GM12878 (cell line): ENCODE data around the gene PSMD11. TPM values are rescaled to one million over a fixed set of nuclear protein-coding genes. Genes with fewer than 3 reads are reported as not detected.

Experiments
- ATAC-seq: fragments of 200-7000 bp; cut with Tn5 transposase; 3 replicates; pipeline ENCODE4 v1.9.1; 2020; ENCODE audit warnings: mild to moderate bottlenecking, moderate library complexity
- BruUV-seq: library from RNA; stranded (reverse); fragments of 400-500 nt; replicated peaks from 2 replicates; lab custom pipeline; 2021; lab: Mats Ljungman, UMichigan
- CTCF ChIA-PET: fragments of 300-600 bp; sonication (Branson Sonifier 250); formaldehyde crosslinking; extraction: SDS; loops from one replicate; lab custom pipeline; 2021; ENCODE audit warnings: inconsistent platforms; lab: Yijun Ruan, JAX
- POLR2A ChIA-PET: fragments of 350-600 bp; formaldehyde crosslinking; extraction: SDS; loops from one replicate; lab custom pipeline; 2021; ENCODE audit warnings: inconsistent platforms; lab: Charles Lee
- RAD21 ChIA-PET: fragments of 300-600 bp; sonication (Branson Sonifier 250); formaldehyde crosslinking; loops from one replicate; lab custom pipeline; 2023; ENCODE audit warnings: antibody characterized with exemption; ENCODE audit not compliant: unreplicated experiment; lab: Charles Lee
- SMC1A ChIA-PET: fragments of 300-600 bp; sonication (Branson Sonifier 250); formaldehyde crosslinking; loops from one replicate; lab custom pipeline; 2023; ENCODE audit not compliant: unreplicated experiment, uncharacterized antibody; lab: Charles Lee
- DNase-seq: peaks from one replicate; pipeline ENCODE4 v3.0.0-alpha.2; 2011; ENCODE audit warnings: low read depth, low spot score
- FAIRE-seq: peaks from 3 replicates; lab custom pipeline; 2011; peaks lifted over from hg19 to GRCh38; lab: Jason Lieb, UNC
- H2AFZ ChIP-seq: 2 replicates; pipeline ENCODE4 v1.6.0; 2011; ENCODE audit warnings: low read depth, low read length, control low read depth; ENCODE audit not compliant: control insufficient read depth
- H3K27ac ChIP-seq: 2 replicates; pipeline ENCODE4 v1.5.1; 2011; ENCODE audit warnings: control low read depth; ENCODE audit not compliant: control insufficient read depth, insufficient read depth
- H3K27me3 ChIP-seq, 2 experiments: replicated peaks in 1 of 2; 2 replicates each; pipeline versions ENCODE4 v1.6.0 to v1.6.1; 2011; ENCODE audit warnings: low read length in 1 of 2; ENCODE audit not compliant: control insufficient read depth in 2 of 2, insufficient read depth in 2 of 2
- H3K36me3 ChIP-seq, 2 experiments: 2 replicates each; pipeline ENCODE4 v1.5.1; 2011; ENCODE audit warnings: low read length in 1 of 2; ENCODE audit not compliant: control insufficient read depth in 2 of 2, insufficient read depth in 2 of 2
- H3K4me1 ChIP-seq: 2 replicates; pipeline ENCODE4 v1.6.1; 2011; ENCODE audit warnings: mild to moderate bottlenecking, low read length, moderate library complexity, mixed read lengths; ENCODE audit not compliant: control insufficient read depth, insufficient read depth
- H3K4me2 ChIP-seq: 2 replicates; pipeline ENCODE4 v1.6.0; 2011; ENCODE audit warnings: control low read depth; ENCODE audit not compliant: control insufficient read depth, insufficient read depth
- H3K4me3 ChIP-seq: fragments of 200-600 bp; sonication (generic); 2 replicates; pipeline ENCODE4 v1.5.1; 2016
- H3K79me2 ChIP-seq: 2 replicates; pipeline ENCODE4 v1.6.0; 2011; ENCODE audit warnings: low read length; ENCODE audit not compliant: control insufficient read depth, insufficient read depth
- H3K9ac ChIP-seq: 2 replicates; pipeline ENCODE4 v1.8.0; 2011; ENCODE audit warnings: low read length, control low read depth, mixed read lengths; ENCODE audit not compliant: control insufficient read depth, insufficient read depth
- H3K9me3 ChIP-seq: replicated peaks from 3 replicates; pipeline ENCODE4 v1.5.1; 2011; ENCODE audit warnings: mild to moderate bottlenecking, low read length; ENCODE audit not compliant: control insufficient read depth, insufficient read depth
- H4K20me1 ChIP-seq: 2 replicates; pipeline ENCODE4 v1.6.0; 2011; ENCODE audit not compliant: control insufficient read depth, insufficient read depth
- BACH1 ChIP-seq: fragments of 450-650 bp; IDR thresholded peaks from 2 replicates; pipeline ENCODE4 v1.6.1; 2017; ENCODE audit warnings: mild to moderate bottlenecking, borderline replicate concordance
- BCLAF1 ChIP-seq: fragments of 450-650 bp; IDR thresholded peaks from 2 replicates; pipeline ENCODE4 v1.6.1; 2017; ENCODE audit warnings: antibody characterized with exemption, mild to moderate bottlenecking, moderate library complexity
- CHD4 ChIP-seq: fragments of 200-600 bp; sonication (generic); IDR thresholded peaks from 2 replicates; pipeline ENCODE4 v1.6.1; 2016; ENCODE audit warnings: mild to moderate bottlenecking
- CTCF ChIP-seq, 3 experiments: IDR thresholded peaks in 2 of 3; conservative IDR thresholded peaks in 1 of 3; 2 replicates each; pipeline ENCODE4 v1.5.1; 2011; ENCODE audit warnings: low read depth in 3 of 3, low read length in 3 of 3, mild to moderate bottlenecking in 3 of 3, control low read depth in 2 of 3, moderate library complexity in 2 of 3, inconsistent platforms in 1 of 3, mixed read lengths in 1 of 3; ENCODE audit not compliant: control insufficient read depth in 2 of 3, insufficient read depth in 1 of 3; ENCODE audit errors: extremely low read depth in 1 of 3
- EGR1 ChIP-seq, 2 experiments: IDR thresholded peaks; 1 replicate in 1 of 2; 2 replicates in 1 of 2; pipeline ENCODE4 v1.6.1; 2011 to 2012; ENCODE audit warnings: low read depth in 2 of 2, low read length in 2 of 2, borderline replicate concordance in 1 of 2, mild to moderate bottlenecking in 1 of 2, moderate library complexity in 1 of 2
- MYB ChIP-seq: fragments of 150-350 bp; IDR thresholded peaks from 2 replicates; pipeline ENCODE4 v1.6.1; 2014; ENCODE audit warnings: mild to moderate bottlenecking, low read depth, low read length, borderline replicate concordance
- MYC ChIP-seq: IDR thresholded peaks from 2 replicates; pipeline ENCODE4 v1.6.1; 2011; ENCODE audit warnings: mild to moderate bottlenecking, low read length, moderate library complexity, inconsistent platforms; ENCODE audit not compliant: insufficient read depth, insufficient replicate concordance, insufficient read length, severe bottlenecking
- NFYB ChIP-seq: IDR thresholded peaks from 2 replicates; pipeline ENCODE4 v1.6.1; 2011; ENCODE audit warnings: low read depth, mild to moderate bottlenecking, low read length, improper control_type of control experiment, moderate library complexity; ENCODE audit not compliant: insufficient read depth
- NR2C1 ChIP-seq: fragments of 450-650 bp; IDR thresholded peaks from 2 replicates; pipeline ENCODE4 v1.6.1; 2017; ENCODE audit warnings: antibody characterized with exemption, mild to moderate bottlenecking, moderate library complexity
- POLR2AphosphoS2 ChIP-seq: IDR thresholded peaks from 2 replicates; pipeline ENCODE4 v1.6.1; 2011; ENCODE audit warnings: low read depth, mild to moderate bottlenecking, low read length, improper control_type of control experiment, moderate library complexity
- RAD21 ChIP-seq: IDR thresholded peaks from 2 replicates; pipeline ENCODE4 v1.6.1; 2011; ENCODE audit warnings: mild to moderate bottlenecking, low read depth, low read length, moderate library complexity; ENCODE audit not compliant: insufficient read depth
- RCOR1 ChIP-seq: conservative IDR thresholded peaks from 2 replicates; pipeline ENCODE4 v1.6.1; 2012; ENCODE audit warnings: low read depth, low read length, improper control_type of control experiment
- STAT3 ChIP-seq: IDR thresholded peaks from 2 replicates; pipeline ENCODE4 v1.6.1; 2011; ENCODE audit warnings: low read depth, low read length, improper control_type of control experiment
- ZBTB11 ChIP-seq: fragments of 450-650 bp; formaldehyde crosslinking; IDR thresholded peaks from 2 replicates; pipeline ENCODE4 v1.5.0; 2022; ENCODE audit warnings: mild to moderate bottlenecking, missing genetic modification characterization
- ZZZ3 ChIP-seq: IDR thresholded peaks from 2 replicates; pipeline ENCODE4 v1.6.1; 2011; ENCODE audit warnings: low read depth; ENCODE audit not compliant: control insufficient read depth, insufficient read length
- in situ Hi-C: fragments of 300-500 bp; cut with MboI; formaldehyde crosslinking; loops from 9 replicates; pipeline ENCODE4 v1.14.3; 2018; ENCODE audit warnings: mixed read lengths
- intact Hi-C: fragments of 100-400 bp; cut with micrococcal nuclease; formaldehyde crosslinking; loops from one replicate; pipeline ENCODE4 v1.14.2; 2022; ENCODE audit not compliant: unreplicated experiment
- polyA plus RNA-seq, 11 experiments: library from polyadenylated mRNA; depleted of rRNA in 4 of 11; unstranded in 6 of 11; stranded (reverse) in 5 of 11; fragments of >200 nt; fragmentation: Nextera tagmentation in 4 of 11; fragmentation: Illumina TruSeq in 1 of 11; extraction: Ambion mirVana in 4 of 11; extraction: Trizol in 1 of 11; gene quantifications; 1 replicate in 1 of 11; 2 replicates in 10 of 11; pipeline versions ENCODE4 v1.2.1 to v1.2.3, GENCODE V29; 2011 to 2016; ENCODE audit warnings: inconsistent platforms in 2 of 11, missing spikeins in 2 of 11, low read depth in 1 of 11
- total RNA-seq, 4 experiments: library from RNA; depleted of rRNA in 3 of 4; stranded (reverse); fragments of >200 nt in 3 of 4; fragmentation: Illumina TruSeq in 1 of 4; extraction: Trizol in 1 of 4; gene quantifications; 2 replicates each; pipeline versions ENCODE4 v1.2.1 to v1.2.3, GENCODE V29; 2013 to 2021

The PSMD11 gene
- total and polyA plus RNA-seq, 10 of the 15 experiments (the other 5 are each of a cell fraction or from before 2014, with no cell fraction given) = 84.1 to 319 (median 120) TPM

- TF ChIP-seq STAT3 (no peak), EGR1 (IDR thresholded peaks at IDR 0.05; ENCODE audit: borderline replicate concordance in 1 of 2, low read depth in 2 of 2, low read length in 2 of 2) (no peak), RAD21 (no peak), CHD4 (no peak), NFYB (no peak), ZZZ3 (no peak), MYC (no peak), CTCF (IDR thresholded peaks at IDR 0.05 in 2 of 3, conservative IDR thresholded peaks at IDR 0.05 in 1 of 3; ENCODE audit: control insufficient read depth in 2 of 3, extremely low read depth in 1 of 3, insufficient read depth in 1 of 3, low read depth in 3 of 3, low read length in 3 of 3) (no peak), BACH1 (no peak)
- TF ChIP-seq, all 136 proteins: peak for 0
Observed at GRCh38 chr17:32396343-32396742, 48.0 kb upstream of the PSMD11 start (continued).

- Histone ChIP-seq H3K36me3 (no peaks in the 10 kb centered on the region; a peak in 1 of 4 replicates), H3K79me2 (no peaks in the 10 kb centered on the region), H4K20me1 (no peaks in the 10 kb centered on the region), H3K27me3 (no peaks in the 10 kb centered on the region), H3K9ac (no peak overlapping the region), H3K27ac (no peak overlapping the region), H3K9me3 (no peaks in the 10 kb centered on the region), H3K4me1 (no peaks in the 10 kb centered on the region), H3K4me3 (no peak overlapping the region), H2AFZ (no peak overlapping the region), H3K4me2 (no peak overlapping the region)
- ChIA-PET SMC1A (interaction anchor here (0.6 to 1.1 kb wide), 3 partner anchors 9 to 22 kb away, joined by 3 to 4 read pairs (median 3); no protein-coding TSS in a partner anchor), CTCF (interaction anchor here (0.7 to 2.0 kb wide), 4 partner anchors 9 to 200 kb away, joined by 3 to 7 read pairs (median 4); partner anchors contain the start of gene PSMD11), POLR2A (interaction anchor here (1.2 kb wide), 1 partner anchor 9 kb away, joined by 4 read pairs; no protein-coding TSS in a partner anchor), RAD21 (no interaction called here)
- in situ Hi-C loops (no loop called here), intact Hi-C loops (no loop called here)
- DNase-seq (no peak), ATAC-seq (no peak), FAIRE-seq (no peak)
- no TSS peak for BruUV-seq
- no peak for TF ChIP-seq NR2C1
- no peak for TF ChIP-seq MYB
- no peak for TF ChIP-seq RCOR1
- no peak for TF ChIP-seq POLR2AphosphoS2
- no peak for TF ChIP-seq ZBTB11 (CRISPR knock-in tag)
- TF ChIP-seq BCLAF1 = no peak
Observed at GRCh38 chr17:32398946-32399345, 45.4 kb upstream of the PSMD11 start.
